COLO668 (cell line): Measurements from ENCODE around the gene C1QTNF5.

Experiments
- DNase-seq: peaks from one replicate; lab custom pipeline; 2025; ENCODE audit not compliant: unreplicated experiment; lab: John Stamatoyannopoulos, UW

Gene C1QTNF5

GRCh38 chr11:119297938-119298337, 42.7 kb downstream of the C1QTNF5 start:
- no peak for DNase-seq

GRCh38 chr11:119295178-119295577, 45.5 kb downstream of the C1QTNF5 start:
- no peak for DNase-seq

- DNase-seq: no peak
Observed at GRCh38 chr11:119293461-119293860, 47.2 kb downstream of the C1QTNF5 start.

- DNase-seq: no peak
Observed at GRCh38 chr11:119290894-119291497, 49.7 kb downstream of the C1QTNF5 start.
